ENCODE results near the gene PLCB2.

The PLCB2 gene

GRCh38 chr15:40246496-40247280 lies 61.0 kb downstream of the PLCB2 start:
- DNase-seq, result no peak

GRCh38 chr15:40245666-40246450 lies 61.9 kb downstream of the PLCB2 start:
- DNase-seq, result no peak

GRCh38 chr15:40244961-40245523 lies 62.7 kb downstream of the PLCB2 start:
- no peak for DNase-seq

GRCh38 chr15:40243126-40243810 lies 64.5 kb downstream of the PLCB2 start:
- peak in 1 of 2 experiments; percentile 8 for DNase-seq

GRCh38 chr15:40242601-40243000 lies 65.1 kb downstream of the PLCB2 start:
- peak in 1 of 2 experiments; percentile 6 for DNase-seq

- peak; percentile 9 to 13 for DNase-seq
Observed at GRCh38 chr15:40242213-40242599, 65.5 kb downstream of the PLCB2 start.

- DNase-seq, result peak; percentile 7 to 12
Observed at GRCh38 chr15:40241269-40242212, 66.2 kb downstream of the PLCB2 start.

GRCh38 chr15:40240619-40241221 lies 67.0 kb downstream of the PLCB2 start:
- DNase-seq, result peak; percentile 10 to 11

GRCh38 chr15:40239693-40240618 lies 67.8 kb downstream of the PLCB2 start:
- DNase-seq, result peak; percentile 14 to 16

- DNase-seq, result no peak
Observed at GRCh38 chr15:40239404-40239692, 68.4 kb downstream of the PLCB2 start.

- peak; percentile 62 to 69 for DNase-seq
Observed at GRCh38 chr15:40238532-40239403, 69.0 kb downstream of the PLCB2 start, which contains the start of gene PAK6. Gene PAK6, plus strand, starts transcription at chr15:40239063. Its CDS starts 25,723 bp downstream, at chr15:40264786.

All from activated T-cell treated with anti-CD3 and anti-CD28 coated beads, Interleukin-2, amount 50 U/mL, for 48 hours (primary cell).